ENCODE data around the gene IFITM10. TPM values are rescaled to one million over a fixed set of nuclear protein-coding genes. Genes with fewer than 3 reads are reported as not detected.

The IFITM10 gene
- total and polyA plus RNA-seq, 9 of the 15 experiments (the other 6 are each of a cell fraction or from before 2014, with no cell fraction given): 0.08 to 0.13 (median 0.09) TPM; not detected in 6

DNA sequence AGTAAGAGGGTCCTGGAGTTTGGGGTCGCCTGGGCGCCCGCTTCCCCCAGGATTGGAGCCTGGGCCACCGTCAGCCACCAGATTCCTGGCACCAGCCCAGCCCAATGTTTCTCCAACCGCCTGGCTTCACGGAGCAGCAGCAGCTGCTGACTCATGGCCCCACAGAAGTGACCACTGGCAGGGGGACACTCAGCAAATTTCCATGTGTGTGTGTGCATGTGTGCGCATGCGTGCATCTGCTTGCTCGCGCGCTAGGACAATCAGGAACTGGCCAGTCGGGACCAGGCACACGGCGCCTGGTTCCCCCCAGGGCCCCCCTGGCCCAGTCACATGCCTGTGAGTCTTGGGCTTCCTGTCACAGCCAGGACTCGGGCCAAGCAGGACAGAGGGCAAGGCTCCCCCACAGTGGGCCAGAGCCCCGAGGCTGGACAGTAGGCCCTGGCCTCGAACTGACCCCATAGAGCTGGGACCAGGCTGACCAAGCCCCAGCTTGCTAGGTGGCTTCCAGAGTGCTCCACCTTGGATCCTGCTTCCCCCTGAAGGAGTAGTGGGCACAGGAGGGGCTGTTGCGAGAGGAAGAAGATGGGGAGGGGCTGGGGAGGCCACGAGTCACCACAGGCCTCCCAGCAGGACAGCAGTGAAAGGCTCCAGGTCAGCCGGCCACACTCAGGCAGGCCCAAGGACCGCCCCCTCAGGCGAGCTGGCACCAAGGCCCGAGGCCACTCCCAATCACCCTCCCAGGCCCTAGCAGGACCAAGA is 10.1 kb upstream of the IFITM10 start (continued):
- TF ChIP-seq, protein P1, sequence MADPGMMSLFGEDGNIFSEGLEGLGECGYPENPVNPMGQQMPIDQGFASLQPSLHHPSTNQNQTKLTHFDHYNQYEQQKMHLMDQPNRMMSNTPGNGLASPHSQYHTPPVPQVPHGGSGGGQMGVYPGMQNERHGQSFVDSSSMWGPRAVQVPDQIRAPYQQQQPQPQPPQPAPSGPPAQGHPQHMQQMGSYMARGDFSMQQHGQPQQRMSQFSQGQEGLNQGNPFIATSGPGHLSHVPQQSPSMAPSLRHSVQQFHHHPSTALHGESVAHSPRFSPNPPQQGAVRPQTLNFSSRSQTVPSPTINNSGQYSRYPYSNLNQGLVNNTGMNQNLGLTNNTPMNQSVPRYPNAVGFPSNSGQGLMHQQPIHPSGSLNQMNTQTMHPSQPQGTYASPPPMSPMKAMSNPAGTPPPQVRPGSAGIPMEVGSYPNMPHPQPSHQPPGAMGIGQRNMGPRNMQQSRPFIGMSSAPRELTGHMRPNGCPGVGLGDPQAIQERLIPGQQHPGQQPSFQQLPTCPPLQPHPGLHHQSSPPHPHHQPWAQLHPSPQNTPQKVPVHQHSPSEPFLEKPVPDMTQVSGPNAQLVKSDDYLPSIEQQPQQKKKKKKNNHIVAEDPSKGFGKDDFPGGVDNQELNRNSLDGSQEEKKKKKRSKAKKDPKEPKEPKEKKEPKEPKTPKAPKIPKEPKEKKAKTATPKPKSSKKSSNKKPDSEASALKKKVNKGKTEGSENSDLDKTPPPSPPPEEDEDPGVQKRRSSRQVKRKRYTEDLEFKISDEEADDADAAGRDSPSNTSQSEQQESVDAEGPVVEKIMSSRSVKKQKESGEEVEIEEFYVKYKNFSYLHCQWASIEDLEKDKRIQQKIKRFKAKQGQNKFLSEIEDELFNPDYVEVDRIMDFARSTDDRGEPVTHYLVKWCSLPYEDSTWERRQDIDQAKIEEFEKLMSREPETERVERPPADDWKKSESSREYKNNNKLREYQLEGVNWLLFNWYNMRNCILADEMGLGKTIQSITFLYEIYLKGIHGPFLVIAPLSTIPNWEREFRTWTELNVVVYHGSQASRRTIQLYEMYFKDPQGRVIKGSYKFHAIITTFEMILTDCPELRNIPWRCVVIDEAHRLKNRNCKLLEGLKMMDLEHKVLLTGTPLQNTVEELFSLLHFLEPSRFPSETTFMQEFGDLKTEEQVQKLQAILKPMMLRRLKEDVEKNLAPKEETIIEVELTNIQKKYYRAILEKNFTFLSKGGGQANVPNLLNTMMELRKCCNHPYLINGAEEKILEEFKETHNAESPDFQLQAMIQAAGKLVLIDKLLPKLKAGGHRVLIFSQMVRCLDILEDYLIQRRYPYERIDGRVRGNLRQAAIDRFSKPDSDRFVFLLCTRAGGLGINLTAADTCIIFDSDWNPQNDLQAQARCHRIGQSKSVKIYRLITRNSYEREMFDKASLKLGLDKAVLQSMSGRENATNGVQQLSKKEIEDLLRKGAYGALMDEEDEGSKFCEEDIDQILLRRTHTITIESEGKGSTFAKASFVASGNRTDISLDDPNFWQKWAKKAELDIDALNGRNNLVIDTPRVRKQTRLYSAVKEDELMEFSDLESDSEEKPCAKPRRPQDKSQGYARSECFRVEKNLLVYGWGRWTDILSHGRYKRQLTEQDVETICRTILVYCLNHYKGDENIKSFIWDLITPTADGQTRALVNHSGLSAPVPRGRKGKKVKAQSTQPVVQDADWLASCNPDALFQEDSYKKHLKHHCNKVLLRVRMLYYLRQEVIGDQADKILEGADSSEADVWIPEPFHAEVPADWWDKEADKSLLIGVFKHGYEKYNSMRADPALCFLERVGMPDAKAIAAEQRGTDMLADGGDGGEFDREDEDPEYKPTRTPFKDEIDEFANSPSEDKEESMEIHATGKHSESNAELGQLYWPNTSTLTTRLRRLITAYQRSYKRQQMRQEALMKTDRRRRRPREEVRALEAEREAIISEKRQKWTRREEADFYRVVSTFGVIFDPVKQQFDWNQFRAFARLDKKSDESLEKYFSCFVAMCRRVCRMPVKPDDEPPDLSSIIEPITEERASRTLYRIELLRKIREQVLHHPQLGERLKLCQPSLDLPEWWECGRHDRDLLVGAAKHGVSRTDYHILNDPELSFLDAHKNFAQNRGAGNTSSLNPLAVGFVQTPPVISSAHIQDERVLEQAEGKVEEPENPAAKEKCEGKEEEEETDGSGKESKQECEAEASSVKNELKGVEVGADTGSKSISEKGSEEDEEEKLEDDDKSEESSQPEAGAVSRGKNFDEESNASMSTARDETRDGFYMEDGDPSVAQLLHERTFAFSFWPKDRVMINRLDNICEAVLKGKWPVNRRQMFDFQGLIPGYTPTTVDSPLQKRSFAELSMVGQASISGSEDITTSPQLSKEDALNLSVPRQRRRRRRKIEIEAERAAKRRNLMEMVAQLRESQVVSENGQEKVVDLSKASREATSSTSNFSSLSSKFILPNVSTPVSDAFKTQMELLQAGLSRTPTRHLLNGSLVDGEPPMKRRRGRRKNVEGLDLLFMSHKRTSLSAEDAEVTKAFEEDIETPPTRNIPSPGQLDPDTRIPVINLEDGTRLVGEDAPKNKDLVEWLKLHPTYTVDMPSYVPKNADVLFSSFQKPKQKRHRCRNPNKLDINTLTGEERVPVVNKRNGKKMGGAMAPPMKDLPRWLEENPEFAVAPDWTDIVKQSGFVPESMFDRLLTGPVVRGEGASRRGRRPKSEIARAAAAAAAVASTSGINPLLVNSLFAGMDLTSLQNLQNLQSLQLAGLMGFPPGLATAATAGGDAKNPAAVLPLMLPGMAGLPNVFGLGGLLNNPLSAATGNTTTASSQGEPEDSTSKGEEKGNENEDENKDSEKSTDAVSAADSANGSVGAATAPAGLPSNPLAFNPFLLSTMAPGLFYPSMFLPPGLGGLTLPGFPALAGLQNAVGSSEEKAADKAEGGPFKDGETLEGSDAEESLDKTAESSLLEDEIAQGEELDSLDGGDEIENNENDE (IDR thresholded peaks at IDR 0.05; ENCODE audit: low read depth, low read length): no peak
- TF ChIP-seq GABPB1 (CRISPR knock-in tag; IDR thresholded peaks at IDR 0.05) (no peak), SNIP1 (IDR thresholded peaks at IDR 0.05; ENCODE audit: low read depth) (no peak), BDP1 (IDR thresholded peaks at IDR 0.05; ENCODE audit: insufficient read depth, insufficient read length) (no peak), MTA1 (IDR thresholded peaks at IDR 0.05; ENCODE audit: borderline replicate concordance) (no peak), TAL1 (IDR thresholded peaks at IDR 0.05) (no peak), MAZ (CRISPR knock-in tag; conservative IDR thresholded peaks at IDR 0.05 in 1 of 2, IDR thresholded peaks at IDR 0.05 in 1 of 2) (peak in 1 of 2 experiments; percentile 45; a peak in 1 of 4 replicates), MTA3 (IDR thresholded peaks at IDR 0.05; ENCODE audit: borderline replicate concordance) (no peak), THRAP3 (IDR thresholded peaks at IDR 0.05; ENCODE audit: borderline replicate concordance) (no peak), DMBX1 (CRISPR knock-in tag; IDR thresholded peaks at IDR 0.05; ENCODE audit: borderline replicate concordance) (no peak), POU5F1 (IDR thresholded peaks at IDR 0.05; ENCODE audit: borderline replicate concordance, low read depth, low read length, partially characterized antibody) (no peak), MECOM (CRISPR knock-in tag; IDR thresholded peaks at IDR 0.05) (no peak), ZNF408 (CRISPR knock-in tag; IDR thresholded peaks at IDR 0.05; ENCODE audit: low read depth) (no peak)
- TF ChIP-seq, protein P2, sequence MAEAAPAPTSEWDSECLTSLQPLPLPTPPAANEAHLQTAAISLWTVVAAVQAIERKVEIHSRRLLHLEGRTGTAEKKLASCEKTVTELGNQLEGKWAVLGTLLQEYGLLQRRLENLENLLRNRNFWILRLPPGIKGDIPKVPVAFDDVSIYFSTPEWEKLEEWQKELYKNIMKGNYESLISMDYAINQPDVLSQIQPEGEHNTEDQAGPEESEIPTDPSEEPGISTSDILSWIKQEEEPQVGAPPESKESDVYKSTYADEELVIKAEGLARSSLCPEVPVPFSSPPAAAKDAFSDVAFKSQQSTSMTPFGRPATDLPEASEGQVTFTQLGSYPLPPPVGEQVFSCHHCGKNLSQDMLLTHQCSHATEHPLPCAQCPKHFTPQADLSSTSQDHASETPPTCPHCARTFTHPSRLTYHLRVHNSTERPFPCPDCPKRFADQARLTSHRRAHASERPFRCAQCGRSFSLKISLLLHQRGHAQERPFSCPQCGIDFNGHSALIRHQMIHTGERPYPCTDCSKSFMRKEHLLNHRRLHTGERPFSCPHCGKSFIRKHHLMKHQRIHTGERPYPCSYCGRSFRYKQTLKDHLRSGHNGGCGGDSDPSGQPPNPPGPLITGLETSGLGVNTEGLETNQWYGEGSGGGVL (CRISPR knock-in tag; IDR thresholded peaks at IDR 0.05): no peak

Data from K562 (cell line).